Stimulated activated CD8-positive, alpha-beta memory T cell treated with anti-CD3 and anti-CD28 coated beads, Interleukin-7, amount 100 ng/mL, for 1 hour (primary cell): ENCODE measurements around the gene GALNT1.

Source experiments
- DNase-seq, 2 donors: peaks; one replicate each; pipeline ENCODE4 v3.0.0-alpha.2; 2020; ENCODE audit warnings: low read depth in 2 of 2

Gene GALNT1

GRCh38 chr18:35673682-35674081, 92.1 kb downstream of the GALNT1 start:
- DNase-seq = no peak

- no peak for DNase-seq
Observed at GRCh38 chr18:35680139-35680551, 98.6 kb downstream of the GALNT1 start.

GRCh38 chr18:35682281-35682867, 100.8 kb downstream of the GALNT1 start:
- DNase-seq = no peak

GRCh38 chr18:35683021-35683420, 101.5 kb downstream of the GALNT1 start:
- no peak for DNase-seq

- DNase-seq = no peak
Observed at GRCh38 chr18:35688757-35689156, 107.2 kb downstream of the GALNT1 start.

- no peak for DNase-seq
Observed at GRCh38 chr18:35689728-35690127, 108.2 kb downstream of the GALNT1 start.

- DNase-seq = no peak
Observed at GRCh38 chr18:35691625-35692024, 110.1 kb downstream of the GALNT1 start.

GRCh38 chr18:35692866-35693265, 111.3 kb downstream of the GALNT1 start:
- no peak for DNase-seq

GRCh38 chr18:35693829-35694228, 112.3 kb downstream of the GALNT1 start:
- no peak for DNase-seq

GRCh38 chr18:35694808-35695207, 113.3 kb downstream of the GALNT1 start:
- no peak for DNase-seq

GRCh38 chr18:35695384-35695783, 113.8 kb downstream of the GALNT1 start:
- DNase-seq = no peak

- no peak for DNase-seq
Observed at GRCh38 chr18:35695803-35696202, 114.3 kb downstream of the GALNT1 start.

GRCh38 chr18:35696307-35696706, 114.8 kb downstream of the GALNT1 start:
- no peak for DNase-seq

- DNase-seq = no peak
Observed at GRCh38 chr18:35697869-35698268, 116.3 kb downstream of the GALNT1 start.

GRCh38 chr18:35703043-35703688, 121.6 kb downstream of the GALNT1 start:
- no peak for DNase-seq

GRCh38 chr18:35705988-35706387, 124.4 kb downstream of the GALNT1 start:
- DNase-seq = no peak

- no peak for DNase-seq
Observed at GRCh38 chr18:35707247-35707646, 125.7 kb downstream of the GALNT1 start.

- no peak for DNase-seq
Observed at GRCh38 chr18:35707674-35708073, 126.1 kb downstream of the GALNT1 start.

- DNase-seq = no peak
Observed at GRCh38 chr18:35710581-35710980, 129.0 kb downstream of the GALNT1 start.

GRCh38 chr18:35711227-35711626, 129.7 kb downstream of the GALNT1 start:
- DNase-seq = no peak

- DNase-seq = no peak
Observed at GRCh38 chr18:35713545-35713944, 132.0 kb downstream of the GALNT1 start.

- DNase-seq = no peak
Observed at GRCh38 chr18:35714539-35714938, 133.0 kb downstream of the GALNT1 start.

- DNase-seq = no peak
Observed at GRCh38 chr18:35715139-35715538, 133.6 kb downstream of the GALNT1 start.
